ENCODE measurements around the gene NLGN1.

- TF ChIP-seq, protein P1, sequence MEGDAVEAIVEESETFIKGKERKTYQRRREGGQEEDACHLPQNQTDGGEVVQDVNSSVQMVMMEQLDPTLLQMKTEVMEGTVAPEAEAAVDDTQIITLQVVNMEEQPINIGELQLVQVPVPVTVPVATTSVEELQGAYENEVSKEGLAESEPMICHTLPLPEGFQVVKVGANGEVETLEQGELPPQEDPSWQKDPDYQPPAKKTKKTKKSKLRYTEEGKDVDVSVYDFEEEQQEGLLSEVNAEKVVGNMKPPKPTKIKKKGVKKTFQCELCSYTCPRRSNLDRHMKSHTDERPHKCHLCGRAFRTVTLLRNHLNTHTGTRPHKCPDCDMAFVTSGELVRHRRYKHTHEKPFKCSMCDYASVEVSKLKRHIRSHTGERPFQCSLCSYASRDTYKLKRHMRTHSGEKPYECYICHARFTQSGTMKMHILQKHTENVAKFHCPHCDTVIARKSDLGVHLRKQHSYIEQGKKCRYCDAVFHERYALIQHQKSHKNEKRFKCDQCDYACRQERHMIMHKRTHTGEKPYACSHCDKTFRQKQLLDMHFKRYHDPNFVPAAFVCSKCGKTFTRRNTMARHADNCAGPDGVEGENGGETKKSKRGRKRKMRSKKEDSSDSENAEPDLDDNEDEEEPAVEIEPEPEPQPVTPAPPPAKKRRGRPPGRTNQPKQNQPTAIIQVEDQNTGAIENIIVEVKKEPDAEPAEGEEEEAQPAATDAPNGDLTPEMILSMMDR (IDR thresholded peaks at IDR 0.05), result no peak
- TF ChIP-seq POLR2A (IDR thresholded peaks at IDR 0.05; ENCODE audit: low read depth), result no peak
- TF ChIP-seq POLR2AphosphoS5 (IDR thresholded peaks at IDR 0.05), result no peak
These were observed 734.5 kb downstream of the NLGN1 start for GRCh38 chr3:174132006-174132405.
